Measurements from ENCODE around the gene RPGRIP1.
"Not testable (repeated sequence)": the region's sequence is repeated elsewhere in the genome, so short reads cannot be mapped to it uniquely, and the experiment has no call there.

The RPGRIP1 gene

GRCh38 chr14:21279783-21280182, at the start of gene RPGRIP1:
RPGRIP1 (plus strand) TSS chr14:21280083; CDS start chr14:21287977, 7,894 bp downstream.
- no peak for DNase-seq

GRCh38 chr14:21231020-21231652, 48.7 kb upstream of the RPGRIP1 start:
- DNase-seq: no peak

- no peak for DNase-seq
These were observed 46.3 kb upstream of the RPGRIP1 start for GRCh38 chr14:21233457-21234076.

- no peak for DNase-seq
These were observed 45.8 kb upstream of the RPGRIP1 start for GRCh38 chr14:21234112-21234511.

- DNase-seq: no peak
These were observed 42.7 kb upstream of the RPGRIP1 start for GRCh38 chr14:21236948-21237797.

GRCh38 chr14:21238823-21239518, 40.9 kb upstream of the RPGRIP1 start:
- DNase-seq: no peak

GRCh38 chr14:21240417-21240816, 39.5 kb upstream of the RPGRIP1 start:
- DNase-seq: no peak

- no peak for DNase-seq
These were observed 38.6 kb upstream of the RPGRIP1 start for GRCh38 chr14:21241218-21241819.

GRCh38 chr14:21244544-21244943, 35.3 kb upstream of the RPGRIP1 start:
- no peak for DNase-seq

GRCh38 chr14:21245813-21246212, 34.1 kb upstream of the RPGRIP1 start:
- no peak for DNase-seq

- DNase-seq: no peak
These were observed 31.5 kb upstream of the RPGRIP1 start for GRCh38 chr14:21248338-21248737.

GRCh38 chr14:21248739-21249411, 31.0 kb upstream of the RPGRIP1 start:
- no peak for DNase-seq

- no peak for DNase-seq
These were observed 28.7 kb upstream of the RPGRIP1 start for GRCh38 chr14:21251215-21251614.

GRCh38 chr14:21252149-21252548, 27.7 kb upstream of the RPGRIP1 start:
- DNase-seq: no peak

- DNase-seq: no peak
These were observed 24.3 kb upstream of the RPGRIP1 start for GRCh38 chr14:21255385-21256101.

- DNase-seq: not testable (repeated sequence)
These were observed 23.8 kb upstream of the RPGRIP1 start for GRCh38 chr14:21256102-21256447.

GRCh38 chr14:21256539-21257393, 23.1 kb upstream of the RPGRIP1 start:
- DNase-seq: no peak

- no peak for DNase-seq
These were observed 22.4 kb upstream of the RPGRIP1 start for GRCh38 chr14:21257394-21257909.

- DNase-seq: no peak
These were observed 21.6 kb upstream of the RPGRIP1 start for GRCh38 chr14:21258005-21258888.
